NB4 (cell line): ENCODE data around the gene NECTIN2.

Source experiments
- CTCF ChIP-seq: IDR thresholded peaks from one replicate; pipeline ENCODE4 v1.5.1; 2012; ENCODE audit warnings: low read depth, low read length
- MYC ChIP-seq: IDR thresholded peaks from 2 replicates; pipeline ENCODE4 v1.6.1; 2011; ENCODE audit warnings: low read depth, low read length
- POLR2A ChIP-seq: IDR thresholded peaks from 2 replicates; pipeline ENCODE4 v1.6.1; 2011; ENCODE audit warnings: mild to moderate bottlenecking; ENCODE audit not compliant: insufficient read length; ENCODE audit errors: extremely low read depth

GRCh38 chr19:44869733-44870470 is 23.8 kb downstream of the NECTIN2 start:
- TF ChIP-seq POLR2A (no peak), CTCF (no peak), MYC (no peak)
